ENCODE results near the gene LRRC31.

The LRRC31 gene

GRCh38 chr3:169813278-169813677, 56.5 kb downstream of the LRRC31 start:
- peak overlapping the region; percentile 82 for H3K4me3 Mint-ChIP-seq
- peak overlapping the region; percentile 75 for H3K27ac Mint-ChIP-seq
- H3K4me1 Mint-ChIP-seq (ENCODE audit: low read depth) = peaks cover 30% of the 10 kb centered on the region
- H3K36me3 Mint-ChIP-seq (ENCODE audit: low read depth) = no peaks in the 10 kb centered on the region
- peaks cover 28% of the 10 kb centered on the region for H3K9me3 Mint-ChIP-seq
- H3K27me3 Mint-ChIP-seq (ENCODE audit: low read depth) = peaks cover 18% of the 10 kb centered on the region

GRCh38 chr3:169812332-169813235, 57.2 kb downstream of the LRRC31 start, which contains the start of the genes LRRC34 and LRRIQ4:
Gene LRRC34 (minus strand): TSS chr3:169812904. CDS start chr3:169812548, 356 bp downstream.
Gene LRRIQ4 (plus strand): TSS chr3:169812870. CDS start chr3:169821922, 9,052 bp downstream.
- Mint-ChIP-seq H3K27ac (peak within 1 kb of the TSS; percentile 80), H3K4me1 (ENCODE audit: low read depth) (peaks cover 30% of the 10 kb centered on the region), H3K27me3 (ENCODE audit: low read depth) (peaks cover 12% of the 10 kb centered on the region), H3K9me3 (peaks cover 28% of the 10 kb centered on the region), H3K36me3 (ENCODE audit: low read depth) (no peaks in the 10 kb centered on the region), H3K4me3 (peak within 1 kb of the TSS; percentile 82)

- H3K36me3 Mint-ChIP-seq (ENCODE audit: low read depth) = no peaks in the 10 kb centered on the region
- H3K27ac Mint-ChIP-seq = peak overlapping the region; percentile 80
- H3K27me3 Mint-ChIP-seq (ENCODE audit: low read depth) = peaks cover 5% of the 10 kb centered on the region
- peaks cover 21% of the 10 kb centered on the region for H3K9me3 Mint-ChIP-seq
- peak overlapping the region; percentile 82 for H3K4me3 Mint-ChIP-seq
- H3K4me1 Mint-ChIP-seq (ENCODE audit: low read depth) = peaks cover 30% of the 10 kb centered on the region
These were observed 58.0 kb downstream of the LRRC31 start for GRCh38 chr3:169811631-169812331.

DNA sequence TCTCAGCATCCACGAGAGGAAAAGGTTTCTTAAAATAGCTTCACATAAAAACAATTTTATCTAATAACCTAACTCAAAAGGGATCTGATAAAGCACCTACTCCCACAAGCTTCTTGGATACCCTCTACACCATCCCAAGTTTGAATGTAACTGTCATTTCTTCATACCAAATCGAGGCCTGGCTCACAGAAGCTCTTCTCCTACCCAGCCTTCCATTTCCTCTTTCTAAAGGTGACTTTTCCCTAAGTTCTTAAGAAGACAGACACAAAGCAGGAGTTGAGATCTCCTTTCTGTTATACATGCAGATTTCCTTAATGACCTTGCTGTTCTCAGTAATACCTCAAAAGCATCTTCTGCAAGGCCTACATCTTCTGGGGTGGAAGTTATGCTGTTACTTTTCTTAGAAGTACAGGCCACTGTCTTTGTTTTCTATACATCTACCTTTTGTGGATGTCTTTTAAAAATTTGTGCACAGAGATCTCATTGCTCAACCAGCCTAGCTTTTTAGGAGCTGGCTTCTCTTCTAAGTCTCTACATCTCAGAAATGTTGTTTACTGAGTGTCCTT, 60.4 kb downstream of the LRRC31 start:
- peak overlapping the region; percentile 4 for H3K4me3 Mint-ChIP-seq
- peaks cover 30% of the 10 kb centered on the region for H3K4me1 Mint-ChIP-seq (ENCODE audit: low read depth)
- peak overlapping the region; percentile 77 for H3K27ac Mint-ChIP-seq
- no peaks in the 10 kb centered on the region for H3K9me3 Mint-ChIP-seq
- H3K27me3 Mint-ChIP-seq (ENCODE audit: low read depth) = no peaks in the 10 kb centered on the region
- peaks cover 2% of the 10 kb centered on the region for H3K36me3 Mint-ChIP-seq (ENCODE audit: low read depth)

- peaks cover 8% of the 10 kb centered on the region for H3K4me1 Mint-ChIP-seq (ENCODE audit: low read depth)
- H3K27ac Mint-ChIP-seq = no peak overlapping the region
- H3K27me3 Mint-ChIP-seq (ENCODE audit: low read depth) = no peaks in the 10 kb centered on the region
- H3K36me3 Mint-ChIP-seq (ENCODE audit: low read depth) = peaks cover 3% of the 10 kb centered on the region
- no peak overlapping the region for H3K4me3 Mint-ChIP-seq
- no peaks in the 10 kb centered on the region for H3K9me3 Mint-ChIP-seq
These were observed 65.1 kb downstream of the LRRC31 start for GRCh38 chr3:169804681-169805080.

GRCh38 chr3:169792359-169792758, 77.4 kb downstream of the LRRC31 start:
- Mint-ChIP-seq H3K4me3 (no peak overlapping the region), H3K27ac (no peak overlapping the region), H3K27me3 (ENCODE audit: low read depth) (no peaks in the 10 kb centered on the region), H3K9me3 (no peaks in the 10 kb centered on the region), H3K36me3 (ENCODE audit: low read depth) (peaks cover 28% of the 10 kb centered on the region), H3K4me1 (ENCODE audit: low read depth) (peaks cover 12% of the 10 kb centered on the region)

GRCh38 chr3:169790687-169791429, 78.9 kb downstream of the LRRC31 start:
- Mint-ChIP-seq H3K27me3 (ENCODE audit: low read depth) (no peaks in the 10 kb centered on the region), H3K27ac (no peak overlapping the region), H3K4me1 (ENCODE audit: low read depth) (peaks cover 12% of the 10 kb centered on the region), H3K36me3 (ENCODE audit: low read depth) (peaks cover 36% of the 10 kb centered on the region), H3K9me3 (no peaks in the 10 kb centered on the region), H3K4me3 (no peak overlapping the region)

DNA sequence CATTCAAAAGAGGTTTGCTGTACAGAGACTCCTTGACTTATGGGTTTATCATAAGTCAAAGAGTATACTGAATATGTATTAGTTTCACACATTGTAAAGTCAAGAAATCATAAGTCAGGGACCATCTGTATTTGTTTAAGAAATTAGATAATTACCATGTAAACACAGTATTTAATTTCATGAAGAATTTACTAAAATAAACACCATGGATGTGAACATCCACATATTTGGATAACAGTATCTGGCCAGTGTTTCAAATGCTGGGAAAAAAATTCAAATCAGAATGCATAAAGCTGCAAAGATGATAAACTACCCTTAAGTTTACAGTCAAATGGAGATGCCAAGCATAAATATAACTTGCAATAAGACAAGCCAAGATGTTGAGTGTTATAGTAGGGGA, 79.5 kb downstream of the LRRC31 start:
- Mint-ChIP-seq H3K9me3 (no peaks in the 10 kb centered on the region), H3K4me1 (ENCODE audit: low read depth) (peaks cover 11% of the 10 kb centered on the region), H3K4me3 (no peak overlapping the region), H3K27me3 (ENCODE audit: low read depth) (no peaks in the 10 kb centered on the region), H3K36me3 (ENCODE audit: low read depth) (peaks cover 42% of the 10 kb centered on the region), H3K27ac (no peak overlapping the region)

Measured in T-helper 1 cell treated with Interleukin-12 subunit alpha and Interleukin-12 subunit beta and Interleukin-4 antibody, amounts not matched to agents 30 μg/mL and 1 μg/mL, for 36 hours (primary cell).